K562 (cell line): Measurements from ENCODE around the gene CTNS. TPM values are rescaled to one million over a fixed set of nuclear protein-coding genes. Genes with fewer than 3 reads are reported as not detected.

ENCODE experiments used
- ATAC-seq: fragments of 200-7000 bp; cut with Tn5 transposase; 3 replicates; pipeline ENCODE4 v1.9.1; 2020; ENCODE audit warnings: moderate library complexity
- BruUV-seq: library from RNA; stranded (reverse); fragments of 400-500 nt; replicated peaks from 2 replicates; lab custom pipeline; 2021; lab: Mats Ljungman, UMichigan
- CTCF ChIA-PET: fragments of 300-600 bp; formaldehyde crosslinking; extraction: SDS; loops from one replicate; lab custom pipeline; 2021; ENCODE audit warnings: low intra/inter-chr PET ratio; lab: Yijun Ruan, JAX
- POLR2A ChIA-PET: fragments of 300-600, 350-650 bp; sonication (Branson Sonifier 250); formaldehyde crosslinking; extraction: SDS; loops from one replicate; lab custom pipeline; 2021; ENCODE audit warnings: antibody characterized with exemption, inconsistent platforms; lab: Yijun Ruan, JAX
- DNase-seq, 4 experiments: peaks; one replicate each; pipeline versions ENCODE4 v3.0.0 to v3.0.0-alpha.2; 2011 to 2018; ENCODE audit warnings: low spot score in 3 of 4, mixed read lengths in 3 of 4; ENCODE audit errors: extremely low read depth in 1 of 4
- FAIRE-seq: peaks from 2 replicates; lab custom pipeline; 2011; peaks lifted over from hg19 to GRCh38; lab: Jason Lieb, UNC
- H2AFZ ChIP-seq: 2 replicates; pipeline ENCODE4 v1.6.0; 2011; ENCODE audit warnings: low read depth, low read length, control low read depth, inconsistent platforms
- H3K27ac ChIP-seq: fragments of 200-600 bp; 3 replicates; pipeline ENCODE4 v1.8.0; 2011; ENCODE audit warnings: low read depth, mild to moderate bottlenecking, control low read depth, inconsistent platforms, low read length, moderate library complexity, mixed read lengths; ENCODE audit errors: extremely low read depth
- H3K27me3 ChIP-seq, 2 experiments: fragments of 300-600 bp in 1 of 2; 2 replicates in 1 of 2; 3 replicates in 1 of 2; pipeline versions ENCODE4 v1.6.0 to v1.8.0; 2011; ENCODE audit warnings: inconsistent platforms in 2 of 2, low read length in 2 of 2, mild to moderate bottlenecking in 1 of 2, mixed read lengths in 1 of 2, moderate library complexity in 1 of 2; ENCODE audit not compliant: control insufficient read depth in 2 of 2, insufficient read depth in 2 of 2
- H3K36me3 ChIP-seq: fragments of 300-600 bp; 3 replicates; pipeline ENCODE4 v1.8.0; 2011; ENCODE audit warnings: mild to moderate bottlenecking, low read length, inconsistent platforms; ENCODE audit not compliant: control insufficient read depth, insufficient read depth
- H3K4me1 ChIP-seq, 2 experiments: fragments of 200-600 bp in 1 of 2; replicated peaks in 1 of 2; 2 replicates in 1 of 2; 3 replicates in 1 of 2; pipeline versions ENCODE4 v1.5.1 to v1.8.0; 2011; ENCODE audit warnings: inconsistent platforms in 2 of 2, low read length in 2 of 2, mild to moderate bottlenecking in 1 of 2, mixed read lengths in 1 of 2, moderate library complexity in 1 of 2; ENCODE audit not compliant: control insufficient read depth in 2 of 2, insufficient read depth in 2 of 2
- H3K4me2 ChIP-seq: 2 replicates; pipeline ENCODE4 v1.6.1; 2011; ENCODE audit warnings: low read length, control low read depth, inconsistent platforms, mixed read lengths; ENCODE audit not compliant: insufficient read depth
- H3K4me3 ChIP-seq: fragments of 200-600 bp; sonication (generic), shearing (Covaris generic); 2 replicates; pipeline ENCODE4 v1.5.1; 2016; ENCODE audit warnings: control low read depth, inconsistent platforms
- H3K79me2 ChIP-seq: fragments of 200-600 bp; 3 replicates; pipeline ENCODE4 v1.8.0; 2011; ENCODE audit warnings: low read length, inconsistent platforms; ENCODE audit not compliant: control insufficient read depth, insufficient read depth
- H3K9ac ChIP-seq, 2 experiments: 2 replicates each; pipeline versions ENCODE4 v1.6.0 to v1.6.1; 2011; ENCODE audit warnings: low read depth in 2 of 2, low read length in 2 of 2, control low read depth in 1 of 2, inconsistent platforms in 1 of 2, mild to moderate bottlenecking in 1 of 2, mixed read lengths in 1 of 2; ENCODE audit not compliant: insufficient read depth in 1 of 2
- H3K9me1 ChIP-seq: one replicate; pipeline ENCODE4 v1.6.0; 2011; ENCODE audit warnings: inconsistent platforms, mild to moderate bottlenecking, low read length, moderate library complexity; ENCODE audit not compliant: control insufficient read depth, insufficient read depth
- H3K9me3 ChIP-seq: replicated peaks from 2 replicates; pipeline ENCODE4 v1.5.1; 2011; ENCODE audit warnings: low read depth, low read length, inconsistent platforms; ENCODE audit not compliant: control insufficient read depth, insufficient read depth
- H4K20me1 ChIP-seq: replicated peaks from 2 replicates; pipeline ENCODE4 v1.6.1; 2011; ENCODE audit warnings: low read length, inconsistent platforms, mixed read lengths; ENCODE audit not compliant: control insufficient read depth, insufficient read depth
- BRD4 ChIP-seq: fragments of 200-600 bp; sonication (generic); IDR thresholded peaks from 2 replicates; pipeline ENCODE4 v1.6.1; 2017; ENCODE audit warnings: inconsistent platforms
- CBFA2T2 ChIP-seq: fragments of 450-650 bp; conservative IDR thresholded peaks from 2 replicates; pipeline ENCODE4 v1.6.1; 2017; ENCODE audit warnings: mild to moderate bottlenecking
- CBFA2T3 ChIP-seq: fragments of 450-650 bp; IDR thresholded peaks from 2 replicates; pipeline ENCODE4 v1.6.1; 2017
- HCFC1 ChIP-seq: IDR thresholded peaks from 2 replicates; pipeline ENCODE4 v1.6.1; 2012; ENCODE audit warnings: low read depth, low read length, improper control_type of control experiment
- HDAC1 ChIP-seq, 2 experiments: fragments of 450-650 bp; IDR thresholded peaks; 2 replicates each; pipeline ENCODE4 v1.6.1; 2016 to 2017; ENCODE audit warnings: inconsistent platforms in 1 of 2, mild to moderate bottlenecking in 1 of 2, moderate library complexity in 1 of 2
- HDAC2 ChIP-seq: fragments of 450-650 bp; IDR thresholded peaks from 2 replicates; pipeline ENCODE4 v1.6.1; 2016; ENCODE audit warnings: mild to moderate bottlenecking
- NCOA1 ChIP-seq: fragments of 450-650 bp; IDR thresholded peaks from 2 replicates; pipeline ENCODE4 v1.6.1; 2016; ENCODE audit warnings: low read depth
- NCOA2 ChIP-seq, 2 experiments: fragments of 450-650 bp; IDR thresholded peaks; 2 replicates each; pipeline ENCODE4 v1.6.1; 2018; ENCODE audit warnings: mild to moderate bottlenecking in 2 of 2, moderate library complexity in 1 of 2; ENCODE audit not compliant: partially characterized antibody in 2 of 2
- TAL1 ChIP-seq: fragments of 450-650 bp; IDR thresholded peaks from 2 replicates; pipeline ENCODE4 v1.6.1; 2016; ENCODE audit warnings: mild to moderate bottlenecking
- TCF3 ChIP-seq: sonication (generic); formaldehyde crosslinking; IDR thresholded peaks from 2 replicates; pipeline ENCODE4 v1.4.0; 2020; ENCODE audit warnings: mild to moderate bottlenecking, missing genetic modification reagents
- YY1 ChIP-seq, 3 experiments: IDR thresholded peaks; 2 replicates each; pipeline ENCODE4 v1.6.1; 2011; ENCODE audit warnings: low read length in 2 of 3, mild to moderate bottlenecking in 2 of 3, moderate library complexity in 2 of 3, borderline replicate concordance in 1 of 3, control low read depth in 1 of 3, low read depth in 1 of 3; ENCODE audit not compliant: insufficient read depth in 3 of 3, insufficient replicate concordance in 2 of 3, control insufficient read depth in 1 of 3, insufficient read length in 1 of 3; ENCODE audit errors: extremely low read depth in 1 of 3
- ZBTB34 ChIP-seq: fragments of 250-450 bp; sonication (Bioruptor Pico); IDR thresholded peaks from 2 replicates; pipeline ENCODE4 v1.8.0; 2021; ENCODE audit warnings: mild to moderate bottlenecking, moderate library complexity
- ZNF354B ChIP-seq: fragments of 250-450 bp; sonication (Bioruptor Pico); IDR thresholded peaks from 2 replicates; pipeline ENCODE4 v1.4.0; 2020
- ZNF696 ChIP-seq: fragments of 250-450 bp; sonication (Bioruptor Pico); conservative IDR thresholded peaks from 2 replicates; pipeline ENCODE4 v1.4.0; 2020; ENCODE audit warnings: mild to moderate bottlenecking, moderate library complexity
- WGBS: fragments of 100-300 bp; shearing (Covaris generic); methylation state at CpG from one replicate; pipeline ENCODE4 v1.1.6; 2016; ENCODE audit warnings: low coverage, mixed read lengths; ENCODE audit not compliant: insufficient coverage; ENCODE audit errors: missing lambda C conversion rate; 5-methylcytosine and 5-hydroxymethylcytosine counted together
- in situ Hi-C: fragments of 300-500 bp; cut with MboI; formaldehyde crosslinking; loops from 4 replicates; pipeline ENCODE4 v1.15.0; 2018; ENCODE audit warnings: inconsistent platforms, mixed read lengths
- intact Hi-C: fragments of 100-400 bp; cut with micrococcal nuclease; formaldehyde crosslinking; loops from 2 replicates; pipeline ENCODE4 v1.14.2; 2022
- polyA plus RNA-seq, 8 experiments: library from polyadenylated mRNA; depleted of rRNA in 4 of 8; stranded (reverse) in 5 of 8; unstranded in 3 of 8; fragments of >200 nt; fragmentation: Nextera tagmentation in 2 of 8; fragmentation: Illumina TruSeq in 1 of 8; extraction: Ambion mirVana in 2 of 8; extraction: Trizol in 1 of 8; gene quantifications; 2 replicates each; pipeline versions ENCODE4 v1.2.1 to v1.2.3, GENCODE V29; 2011 to 2014; ENCODE audit warnings: inconsistent platforms in 1 of 8, missing spikeins in 1 of 8
- total RNA-seq, 7 experiments: library from RNA; depleted of rRNA in 6 of 7; stranded (reverse); fragments of >200 nt in 6 of 7; fragmentation: Illumina TruSeq in 2 of 7; extraction: Trizol in 2 of 7; gene quantifications; 2 replicates each; pipeline versions ENCODE4 v1.2.1 to v1.2.3, GENCODE V29; 2011 to 2021; ENCODE audit warnings: low replicate concordance in 1 of 7
- TF ChIP-seq, protein P1 (sequence below), 2 experiments: fragments of 450-650 bp in 1 of 2; sonication (generic) in 1 of 2; formaldehyde crosslinking in 1 of 2; IDR thresholded peaks in 1 of 2; conservative IDR thresholded peaks in 1 of 2; 2 replicates each; pipeline versions ENCODE4 v1.6.1 to v1.8.1; 2016 to 2023; ENCODE audit warnings: mild to moderate bottlenecking in 2 of 2, moderate library complexity in 2 of 2, inconsistent platforms in 1 of 2, missing genetic modification reagents in 1 of 2
- TF ChIP-seq, protein P2 (sequence below): fragments of 250-450 bp; sonication (Bioruptor Pico); IDR thresholded peaks from 2 replicates; pipeline ENCODE4 v1.8.0; 2022; ENCODE audit warnings: inconsistent platforms, mild to moderate bottlenecking, moderate library complexity, borderline replicate concordance

Gene CTNS
- total and polyA plus RNA-seq, 9 of the 15 experiments (the other 6 are each of a cell fraction or from before 2014, with no cell fraction given) = 0.66 to 8.4 (median 4.9) TPM

DNA sequence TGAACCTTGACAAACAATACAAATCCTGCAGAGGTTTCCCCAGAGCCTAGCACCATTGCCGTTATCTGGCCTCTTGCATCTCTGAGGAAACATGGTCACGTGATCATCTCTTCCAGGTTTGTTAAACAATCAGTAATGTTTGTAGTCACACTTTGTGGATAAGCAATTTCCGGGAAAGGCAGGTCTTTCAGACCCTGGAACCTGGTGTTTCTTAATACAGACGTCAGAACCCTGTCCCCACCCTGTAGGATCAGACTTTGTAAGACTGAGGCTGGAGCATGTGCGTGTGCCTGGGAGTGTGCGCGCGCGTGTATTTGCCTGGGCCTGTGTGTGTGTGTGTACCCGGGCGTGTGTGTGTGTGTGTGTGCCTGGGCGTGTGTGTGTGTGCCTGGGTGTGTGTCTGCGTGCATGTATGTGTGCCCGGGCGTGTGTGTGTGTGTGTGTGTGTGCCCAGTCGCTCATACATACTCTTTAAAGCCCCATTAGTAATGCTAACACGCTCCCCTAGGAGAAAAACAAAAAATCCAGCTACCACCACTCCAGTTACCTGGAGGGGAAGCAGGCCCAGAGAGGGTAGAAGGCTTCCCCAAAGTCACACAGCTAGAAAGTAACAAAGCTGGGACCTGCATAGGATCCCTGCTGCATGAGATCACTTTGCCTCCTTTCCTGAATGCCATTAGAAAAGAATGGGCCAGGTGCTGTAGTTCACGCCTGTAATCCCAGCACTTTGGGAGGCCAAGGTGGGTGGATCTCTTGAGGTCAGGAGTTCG, 5.3 kb downstream of the CTNS start:
- intact Hi-C loops (no loop called here), in situ Hi-C loops (no loop called here)
- ChIA-PET CTCF (no interaction called here), POLR2A (interaction anchor here (0.6 kb wide), 1 partner anchor 17 kb away, joined by 3 read pairs; no protein-coding TSS in a partner anchor)
- H3K4me2 ChIP-seq = no peak overlapping the region
- no peaks in the 10 kb centered on the region for H3K9me1 ChIP-seq
- ATAC-seq = no peak
- no peaks in the 10 kb centered on the region for H3K27me3 ChIP-seq
- peaks cover 17 to 21% of the 10 kb centered on the region in 2 experiments for H3K4me1 ChIP-seq
- no peak overlapping the region for H3K27ac ChIP-seq
- H3K79me2 ChIP-seq = peaks cover 3% of the 10 kb centered on the region; the same call in 2 of the 3 replicates
- H3K4me3 ChIP-seq = no peak overlapping the region
- peaks cover 3% of the 10 kb centered on the region; the same call in 1 of the 3 replicates for H3K36me3 ChIP-seq
- no TSS peak for BruUV-seq
- no peaks in the 10 kb centered on the region for H4K20me1 ChIP-seq
- peak in 2 of 4 experiments; percentile 17 to 34 for DNase-seq
- no peak overlapping the region for H2AFZ ChIP-seq
- FAIRE-seq = no peak
- WGBS = 41% methylated on average over 7 of the region's 19 CpGs
- H3K9ac ChIP-seq = no peak overlapping the region
- no peaks in the 10 kb centered on the region for H3K9me3 ChIP-seq
- TF ChIP-seq TCF3 (CRISPR knock-in tag) (peak; percentile 41), NCOA2 (IDR thresholded peaks at IDR 0.05; ENCODE audit: partially characterized antibody in 2 of 2) (no peak), NCOA1 (no peak), BRD4 (no peak), HDAC2 (peak; percentile 55; the same call in 1 of the 2 replicates), TAL1 (peak; percentile 39), YY1 (IDR thresholded peaks at IDR 0.05; ENCODE audit: borderline replicate concordance in 1 of 3, control insufficient read depth in 1 of 3, extremely low read depth in 1 of 3, insufficient read depth in 3 of 3, insufficient read length in 1 of 3, insufficient replicate concordance in 2 of 3, low read depth in 1 of 3, low read length in 2 of 3) (no peak), ZNF354B (CRISPR knock-in tag) (no peak), HCFC1 (no peak), ZNF696 (CRISPR knock-in tag) (no peak), ZBTB34 (CRISPR knock-in tag) (no peak), HDAC1 (IDR thresholded peaks at IDR 0.05) (peak in 1 of 2 experiments; percentile 63; a peak in 1 of 4 replicates), CBFA2T3 (peak; percentile 57; the same call in 1 of the 2 replicates), CBFA2T2 (no peak; the same call in 1 of the 2 replicates)
- TF ChIP-seq, protein P1, sequence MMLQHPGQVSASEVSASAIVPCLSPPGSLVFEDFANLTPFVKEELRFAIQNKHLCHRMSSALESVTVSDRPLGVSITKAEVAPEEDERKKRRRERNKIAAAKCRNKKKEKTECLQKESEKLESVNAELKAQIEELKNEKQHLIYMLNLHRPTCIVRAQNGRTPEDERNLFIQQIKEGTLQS (IDR thresholded peaks at IDR 0.05) = peak; percentile 25; the same call in 1 of the 2 replicates
- TF ChIP-seq, protein P1 (CRISPR knock-in tag; conservative IDR thresholded peaks at IDR 0.05) = no peak
- TF ChIP-seq, protein P2, sequence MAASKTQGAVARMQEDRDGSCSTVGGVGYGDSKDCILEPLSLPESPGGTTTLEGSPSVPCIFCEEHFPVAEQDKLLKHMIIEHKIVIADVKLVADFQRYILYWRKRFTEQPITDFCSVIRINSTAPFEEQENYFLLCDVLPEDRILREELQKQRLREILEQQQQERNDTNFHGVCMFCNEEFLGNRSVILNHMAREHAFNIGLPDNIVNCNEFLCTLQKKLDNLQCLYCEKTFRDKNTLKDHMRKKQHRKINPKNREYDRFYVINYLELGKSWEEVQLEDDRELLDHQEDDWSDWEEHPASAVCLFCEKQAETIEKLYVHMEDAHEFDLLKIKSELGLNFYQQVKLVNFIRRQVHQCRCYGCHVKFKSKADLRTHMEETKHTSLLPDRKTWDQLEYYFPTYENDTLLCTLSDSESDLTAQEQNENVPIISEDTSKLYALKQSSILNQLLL (CRISPR knock-in tag) = no peak
